HUES64 (cell line): ENCODE measurements around the gene PKHD1.
A peak's percentile ranks its signal among the peaks of the same experiment; 100 is the strongest.
"Not testable (repeated sequence)": the region's sequence is repeated elsewhere in the genome, so short reads cannot be mapped to it uniquely, and the experiment has no call there.

ENCODE experiments used
- H3K27ac ChIP-seq: 2 replicates; pipeline ENCODE4 v1.7.0; 2013; ENCODE audit warnings: low read depth, low read length, inconsistent platforms
- H3K27me3 ChIP-seq: 2 replicates; pipeline ENCODE4 v1.6.1; 2013; ENCODE audit warnings: mild to moderate bottlenecking, low read length; ENCODE audit not compliant: insufficient read depth
- H3K36me3 ChIP-seq: 2 replicates; pipeline ENCODE4 v1.6.1; 2013; ENCODE audit warnings: mild to moderate bottlenecking, low read length; ENCODE audit not compliant: insufficient read depth
- H3K4me1 ChIP-seq: 2 replicates; pipeline ENCODE4 v1.6.1; 2013; ENCODE audit warnings: mild to moderate bottlenecking, low read length, moderate library complexity; ENCODE audit not compliant: insufficient read depth
- H3K4me3 ChIP-seq: 2 replicates; pipeline ENCODE4 v1.5.1; 2013; ENCODE audit warnings: mild to moderate bottlenecking, low read length, moderate library complexity
- H3K9ac ChIP-seq: 2 replicates; pipeline ENCODE4 v1.6.1; 2013; ENCODE audit warnings: mild to moderate bottlenecking, low read depth, low read length
- H3K9me3 ChIP-seq: 2 replicates; pipeline ENCODE4 v1.6.1; 2013; ENCODE audit warnings: low read depth, low read length; ENCODE audit not compliant: insufficient read depth
- WGBS: fragments of 150-250, 120-280 bp; methylation state at CpG from one replicate; pipeline ENCODE4 v1.1.7; 2013; ENCODE audit warnings: missing lambda C conversion rate; 5-methylcytosine and 5-hydroxymethylcytosine counted together

The PKHD1 gene

GRCh38 chr6:51986864-51987263 is 100.5 kb downstream of the PKHD1 start:
- no peaks in the 10 kb centered on the region for H3K9me3 ChIP-seq
- H3K27ac ChIP-seq, result no peak overlapping the region
- no peaks in the 10 kb centered on the region for H3K27me3 ChIP-seq
- peaks cover 23% of the 10 kb centered on the region for H3K4me1 ChIP-seq
- no peaks in the 10 kb centered on the region for H3K36me3 ChIP-seq
- H3K9ac ChIP-seq, result no peak overlapping the region
- 96% methylated on average over 5 of the region's 5 CpGs for WGBS
- H3K4me3 ChIP-seq, result no peak overlapping the region

GRCh38 chr6:51983564-51983963 is 103.8 kb downstream of the PKHD1 start:
- H3K27ac ChIP-seq, result 0 out of 2 replicates have a peak overlapping the region, but pooled peaks have one; percentile 28
- no peaks in the 10 kb centered on the region for H3K27me3 ChIP-seq
- WGBS, result 57% methylated on average over 5 of the region's 5 CpGs

DNA sequence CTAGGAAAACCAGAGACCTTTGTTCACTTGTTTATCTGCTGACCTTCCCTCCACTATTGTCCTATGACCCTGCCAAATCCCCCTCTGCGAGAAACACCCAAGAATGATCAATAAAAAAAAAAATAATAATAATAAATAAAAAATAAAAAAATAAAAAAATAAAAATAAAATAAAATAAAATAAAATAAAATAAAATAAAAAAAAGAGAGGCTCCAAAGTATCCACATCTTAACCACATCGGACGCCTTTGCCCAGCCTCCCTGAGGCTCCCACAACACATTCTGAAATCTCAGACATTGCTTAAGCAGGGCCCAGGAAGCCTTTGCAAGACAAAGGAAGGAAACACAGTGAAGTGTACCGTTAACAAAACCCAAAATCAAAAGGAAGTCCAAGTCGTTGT is 104.7 kb downstream of the PKHD1 start:
- H3K27me3 ChIP-seq, H3K4me3 ChIP-seq, H3K9me3 ChIP-seq, H3K9ac ChIP-seq, H3K36me3 ChIP-seq: not testable (repeated sequence)
- Histone ChIP-seq H3K4me1 (peaks cover 23% of the 10 kb centered on the region), H3K27ac (peak overlapping the region; percentile 28; the same call in 1 of the 2 replicates)
- WGBS, result 44% methylated on average over 4 of the region's 5 CpGs

More at GRCh38 chr6:51983564-51983963, 103.8 kb downstream of the PKHD1 start:
- H3K4me1 ChIP-seq, result peaks cover 23% of the 10 kb centered on the region
- H3K9me3 ChIP-seq, result no peaks in the 10 kb centered on the region
- no peaks in the 10 kb centered on the region for H3K36me3 ChIP-seq
- no peak overlapping the region for H3K9ac ChIP-seq
- H3K4me3 ChIP-seq, result no peak overlapping the region

DNA sequence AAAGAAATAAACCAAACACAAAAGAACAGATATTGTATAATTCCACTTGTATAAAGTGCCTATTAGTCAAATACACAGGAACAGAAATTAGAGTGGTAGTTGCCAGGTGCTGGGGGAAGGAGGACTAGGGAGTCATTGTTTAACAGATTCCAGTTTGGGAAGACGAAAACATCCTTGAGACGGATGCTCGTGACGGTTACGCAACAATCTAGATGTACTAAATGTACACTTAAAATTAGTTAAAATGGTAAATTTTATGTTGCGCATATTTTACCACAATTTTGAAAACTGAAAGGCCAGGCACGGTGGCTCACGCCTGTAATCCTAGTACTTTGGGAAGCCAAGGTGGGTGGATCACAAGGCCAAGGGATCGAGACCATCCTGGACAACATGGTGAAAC is 111.0 kb downstream of the PKHD1 start:
- Histone ChIP-seq H3K9me3 (no peaks in the 10 kb centered on the region), H3K27ac (no peak overlapping the region), H3K4me1 (no peaks in the 10 kb centered on the region), H3K9ac (no peak overlapping the region), H3K27me3 (no peaks in the 10 kb centered on the region), H3K4me3 (no peak overlapping the region), H3K36me3 (no peaks in the 10 kb centered on the region)
- 92% methylated on average over 6 of the region's 9 CpGs for WGBS

DNA sequence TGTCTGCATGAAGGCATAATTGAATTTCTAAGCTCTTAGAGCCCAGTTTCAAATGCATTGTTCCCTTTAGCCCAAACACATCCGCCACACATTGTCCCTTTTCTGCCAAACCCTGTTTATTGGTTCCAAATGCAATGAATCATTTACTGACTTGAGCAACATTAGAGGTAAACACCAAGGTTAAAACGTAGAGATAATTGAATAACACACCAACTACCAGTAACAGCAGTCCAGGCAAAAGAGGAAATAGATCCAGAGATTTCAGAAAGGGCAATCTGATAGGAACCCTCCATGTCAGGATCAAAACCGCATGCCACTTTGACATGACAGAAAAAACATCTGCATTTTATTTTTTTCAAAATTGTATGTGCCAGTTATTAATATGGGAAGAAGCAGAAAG is 114.8 kb downstream of the PKHD1 start:
- no peaks in the 10 kb centered on the region for H3K9me3 ChIP-seq
- H3K27me3 ChIP-seq, result no peaks in the 10 kb centered on the region
- no peaks in the 10 kb centered on the region for H3K36me3 ChIP-seq
- no peaks in the 10 kb centered on the region for H3K4me1 ChIP-seq
- H3K9ac ChIP-seq, result no peak overlapping the region
- 85% methylated on average over 3 of the region's 3 CpGs for WGBS
- H3K27ac ChIP-seq, result no peak overlapping the region
- H3K4me3 ChIP-seq, result no peak overlapping the region

- no peak overlapping the region for H3K4me3 ChIP-seq
- 94% methylated on average over 2 of the region's 2 CpGs for WGBS
- H3K27me3 ChIP-seq, result no peaks in the 10 kb centered on the region
- H3K4me1 ChIP-seq, result no peaks in the 10 kb centered on the region
- H3K27ac ChIP-seq, result no peak overlapping the region
- H3K9ac ChIP-seq, result no peak overlapping the region
- H3K36me3 ChIP-seq, result no peaks in the 10 kb centered on the region
- H3K9me3 ChIP-seq, result no peaks in the 10 kb centered on the region
Measured at GRCh38 chr6:51968265-51968664, 119.1 kb downstream of the PKHD1 start.

DNA sequence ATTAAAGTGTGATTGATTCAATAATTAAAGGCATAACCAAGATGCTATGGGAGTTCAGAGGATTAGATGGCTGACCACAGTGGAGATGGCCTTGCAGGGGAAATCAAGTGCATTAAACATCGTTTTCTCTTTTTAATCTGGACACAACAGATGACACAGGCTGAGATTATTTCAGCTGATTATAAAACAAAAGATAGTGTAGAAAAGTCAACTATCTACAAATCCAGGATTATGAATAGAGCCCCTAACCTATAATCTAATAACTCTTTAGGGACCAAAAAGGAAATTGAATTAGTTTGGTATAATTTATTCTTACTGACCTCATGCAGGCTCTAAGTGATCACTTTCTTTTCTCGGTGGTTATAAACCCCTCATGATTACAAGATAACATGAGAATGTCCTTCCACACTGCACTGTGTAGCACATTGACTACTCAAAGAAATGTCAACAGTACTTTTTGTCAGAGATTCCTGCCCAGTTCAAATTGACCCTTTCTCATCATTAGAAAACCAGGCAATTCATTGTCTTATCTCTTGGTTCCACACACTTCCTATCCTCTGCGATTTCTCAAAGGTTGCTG is 122.1 kb downstream of the PKHD1 start:
- Histone ChIP-seq H3K9ac (no peak overlapping the region), H3K27ac (no peak overlapping the region), H3K36me3 (no peaks in the 10 kb centered on the region), H3K27me3 (no peaks in the 10 kb centered on the region), H3K4me3 (no peak overlapping the region), H3K4me1 (no peaks in the 10 kb centered on the region), H3K9me3 (no peaks in the 10 kb centered on the region)
- 94% methylated on average over 3 of the region's 3 CpGs for WGBS

DNA sequence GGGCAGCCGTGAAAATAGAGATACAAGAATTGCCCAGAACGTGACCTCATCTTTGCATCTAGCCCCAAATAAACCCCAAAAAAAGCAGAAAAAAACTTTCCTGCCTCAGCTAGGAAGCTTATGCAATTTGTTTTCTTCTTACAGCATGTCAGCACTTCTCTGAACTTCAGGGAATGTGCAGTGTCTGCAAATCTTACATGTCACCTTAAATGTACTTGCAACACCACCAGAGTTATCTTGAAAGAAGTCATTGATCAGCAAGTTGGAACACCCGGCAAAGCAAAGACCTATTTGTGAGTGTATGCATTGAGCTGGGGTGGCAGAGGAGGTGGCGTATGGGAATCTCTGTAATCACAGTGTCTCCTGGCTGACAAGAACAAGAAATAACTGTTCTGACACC is 123.4 kb downstream of the PKHD1 start:
- H3K9ac ChIP-seq, result no peak overlapping the region
- 92% methylated on average over 4 of the region's 4 CpGs for WGBS
- no peaks in the 10 kb centered on the region for H3K4me1 ChIP-seq
- H3K36me3 ChIP-seq, result no peaks in the 10 kb centered on the region
- no peak overlapping the region for H3K27ac ChIP-seq
- H3K4me3 ChIP-seq, result no peak overlapping the region
- H3K27me3 ChIP-seq, result no peaks in the 10 kb centered on the region
- H3K9me3 ChIP-seq, result no peaks in the 10 kb centered on the region

GRCh38 chr6:51962354-51962753 is 125.1 kb downstream of the PKHD1 start:
- Histone ChIP-seq H3K27me3 (no peaks in the 10 kb centered on the region), H3K27ac (no peak overlapping the region), H3K4me1 (no peaks in the 10 kb centered on the region; the same call in 1 of the 2 replicates), H3K9me3 (no peaks in the 10 kb centered on the region), H3K36me3 (no peaks in the 10 kb centered on the region), H3K4me3 (no peak overlapping the region), H3K9ac (no peak overlapping the region)
- WGBS, result 95% methylated on average over 1 of the region's 1 CpG

GRCh38 chr6:51960419-51960818 is 127.0 kb downstream of the PKHD1 start:
- no peaks in the 10 kb centered on the region for H3K27me3 ChIP-seq
- no peaks in the 10 kb centered on the region for H3K36me3 ChIP-seq
- WGBS, result 85% methylated on average over 2 of the region's 2 CpGs
- H3K27ac ChIP-seq, result no peak overlapping the region
- H3K4me1 ChIP-seq, result no peaks in the 10 kb centered on the region; the same call in 1 of the 2 replicates
- no peaks in the 10 kb centered on the region for H3K9me3 ChIP-seq
- H3K4me3 ChIP-seq, result no peak overlapping the region
- no peak overlapping the region for H3K9ac ChIP-seq

- Histone ChIP-seq H3K27me3 (no peaks in the 10 kb centered on the region), H3K9ac (no peak overlapping the region), H3K27ac (no peak overlapping the region), H3K36me3 (no peaks in the 10 kb centered on the region), H3K4me1 (no peaks in the 10 kb centered on the region; the same call in 1 of the 2 replicates), H3K4me3 (no peak overlapping the region), H3K9me3 (no peaks in the 10 kb centered on the region)
- WGBS, result 21% methylated on average over 5 of the region's 6 CpGs
Measured at GRCh38 chr6:51959744-51960383, 127.5 kb downstream of the PKHD1 start.
